GM21786 (cell line): ENCODE measurements around the gene SLC6A6.

Experiments
- ATAC-seq: cut with Tn5 transposase; IDR thresholded peaks from one replicate; pipeline ENCODE4 v1.9.1; 2021; ENCODE audit not compliant: unreplicated experiment

Gene SLC6A6

GRCh38 chr3:14536837-14537589 is 134.6 kb downstream of the SLC6A6 start:
- ATAC-seq, result no peak

- ATAC-seq, result no peak
These were observed 135.4 kb downstream of the SLC6A6 start for GRCh38 chr3:14537590-14538450.

DNA sequence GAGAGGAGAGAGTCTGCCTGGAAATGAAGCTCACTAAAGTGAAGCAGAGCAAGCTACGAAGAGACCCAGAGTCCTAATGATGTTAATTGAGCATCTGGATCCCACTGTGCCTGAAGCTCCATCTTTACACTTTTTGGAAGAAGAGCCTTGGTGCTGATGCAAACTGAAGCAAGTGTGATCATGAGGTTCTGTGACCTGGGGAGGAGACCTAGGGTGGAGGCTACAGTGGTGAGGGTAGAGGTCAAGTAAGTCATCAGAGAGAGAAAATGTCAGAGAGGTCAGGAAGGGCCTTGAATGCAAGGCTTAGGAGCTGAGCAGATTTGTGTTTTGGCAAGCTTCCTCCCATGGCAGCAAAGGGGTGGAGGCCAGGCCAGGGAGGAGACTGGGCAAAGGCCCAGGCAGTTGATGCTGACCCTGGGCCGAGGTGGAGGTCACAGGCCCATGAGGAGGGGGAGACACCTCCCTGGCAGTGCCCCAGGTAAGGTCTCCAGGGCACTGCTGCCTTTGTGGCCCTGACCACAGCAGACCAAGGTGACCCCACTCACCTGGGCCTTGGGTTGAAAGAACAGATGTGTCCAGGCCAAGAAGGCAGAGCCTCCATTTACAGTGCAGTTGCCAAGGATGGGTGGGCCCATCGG is 136.2 kb downstream of the SLC6A6 start:
- no peak for ATAC-seq
